ENCODE measurements around the gene NOL9. TPM values are rescaled to one million over a fixed set of nuclear protein-coding genes. Genes with fewer than 3 reads are reported as not detected.

NOL9 gene
- total and polyA plus RNA-seq, 9 of the 15 experiments (the other 6 are each of a cell fraction or from before 2014, with no cell fraction given): 5.6 to 76.5 (median 47.3) TPM

DNA sequence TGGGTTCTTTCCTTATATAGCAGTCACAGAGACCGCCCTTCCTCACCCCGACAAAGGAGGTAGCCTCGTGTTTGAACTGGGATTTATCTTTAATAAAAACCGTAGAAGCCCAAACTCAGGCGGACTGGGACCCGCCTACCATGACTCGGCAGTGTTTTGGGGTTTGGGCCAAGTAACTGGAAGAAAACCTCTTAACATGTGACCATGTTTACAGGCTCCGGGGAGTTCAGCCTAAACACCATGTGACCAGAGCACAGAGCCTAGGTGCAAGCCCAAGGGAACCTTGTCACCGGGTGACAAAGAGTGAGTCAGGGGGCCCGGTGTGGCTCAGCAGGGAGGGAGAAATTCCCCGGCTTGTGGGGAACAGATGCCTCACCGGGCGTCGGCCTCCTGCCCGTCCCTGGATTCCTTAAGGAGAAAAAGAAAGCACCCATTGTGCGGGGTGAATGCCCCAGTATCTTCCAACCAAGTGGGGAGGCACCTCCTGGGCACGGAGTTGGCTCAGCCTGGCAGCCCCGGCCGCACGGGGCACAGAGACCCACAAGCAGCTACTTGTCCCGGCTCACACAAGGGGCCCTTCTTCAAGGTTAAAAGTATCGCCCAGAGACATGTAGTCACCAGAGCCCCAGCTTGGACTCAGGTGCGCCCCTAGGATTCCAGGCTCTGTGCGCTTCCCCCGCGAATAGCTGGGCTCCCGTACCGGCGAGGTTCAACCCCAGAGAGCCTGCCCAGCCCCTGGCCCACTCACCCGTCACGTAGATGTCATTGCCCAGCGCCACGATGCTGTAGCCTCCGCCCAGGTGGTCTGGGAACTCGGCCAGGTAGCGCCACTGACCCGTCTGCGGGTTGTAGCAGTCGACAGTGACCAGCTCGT is 47.0 kb upstream of the NOL9 start (continued):
- TF ChIP-seq, protein P1, sequence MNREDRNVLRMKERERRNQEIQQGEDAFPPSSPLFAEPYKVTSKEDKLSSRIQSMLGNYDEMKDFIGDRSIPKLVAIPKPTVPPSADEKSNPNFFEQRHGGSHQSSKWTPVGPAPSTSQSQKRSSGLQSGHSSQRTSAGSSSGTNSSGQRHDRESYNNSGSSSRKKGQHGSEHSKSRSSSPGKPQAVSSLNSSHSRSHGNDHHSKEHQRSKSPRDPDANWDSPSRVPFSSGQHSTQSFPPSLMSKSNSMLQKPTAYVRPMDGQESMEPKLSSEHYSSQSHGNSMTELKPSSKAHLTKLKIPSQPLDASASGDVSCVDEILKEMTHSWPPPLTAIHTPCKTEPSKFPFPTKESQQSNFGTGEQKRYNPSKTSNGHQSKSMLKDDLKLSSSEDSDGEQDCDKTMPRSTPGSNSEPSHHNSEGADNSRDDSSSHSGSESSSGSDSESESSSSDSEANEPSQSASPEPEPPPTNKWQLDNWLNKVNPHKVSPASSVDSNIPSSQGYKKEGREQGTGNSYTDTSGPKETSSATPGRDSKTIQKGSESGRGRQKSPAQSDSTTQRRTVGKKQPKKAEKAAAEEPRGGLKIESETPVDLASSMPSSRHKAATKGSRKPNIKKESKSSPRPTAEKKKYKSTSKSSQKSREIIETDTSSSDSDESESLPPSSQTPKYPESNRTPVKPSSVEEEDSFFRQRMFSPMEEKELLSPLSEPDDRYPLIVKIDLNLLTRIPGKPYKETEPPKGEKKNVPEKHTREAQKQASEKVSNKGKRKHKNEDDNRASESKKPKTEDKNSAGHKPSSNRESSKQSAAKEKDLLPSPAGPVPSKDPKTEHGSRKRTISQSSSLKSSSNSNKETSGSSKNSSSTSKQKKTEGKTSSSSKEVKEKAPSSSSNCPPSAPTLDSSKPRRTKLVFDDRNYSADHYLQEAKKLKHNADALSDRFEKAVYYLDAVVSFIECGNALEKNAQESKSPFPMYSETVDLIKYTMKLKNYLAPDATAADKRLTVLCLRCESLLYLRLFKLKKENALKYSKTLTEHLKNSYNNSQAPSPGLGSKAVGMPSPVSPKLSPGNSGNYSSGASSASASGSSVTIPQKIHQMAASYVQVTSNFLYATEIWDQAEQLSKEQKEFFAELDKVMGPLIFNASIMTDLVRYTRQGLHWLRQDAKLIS (CRISPR knock-in tag; IDR thresholded peaks at IDR 0.05): peak; percentile 8; the same call in 1 of the 2 replicates
- TF ChIP-seq ZC3H8 (IDR thresholded peaks at IDR 0.05): no peak
- TF ChIP-seq SREBF1 (IDR thresholded peaks at IDR 0.05; ENCODE audit: borderline replicate concordance, low read depth, low read length): no peak
- TF ChIP-seq TOE1 (IDR thresholded peaks at IDR 0.05; ENCODE audit: borderline replicate concordance): peak; percentile 95
- TF ChIP-seq TOE1 (CRISPR knock-in tag; IDR thresholded peaks at IDR 0.05; ENCODE audit: borderline replicate concordance, low read depth): no peak
- no peak for TF ChIP-seq ZNF717 (CRISPR knock-in tag; IDR thresholded peaks at IDR 0.05)
- no peak for TF ChIP-seq ARNT (IDR thresholded peaks at IDR 0.05)
- no peak for TF ChIP-seq RBM34 (IDR thresholded peaks at IDR 0.05; ENCODE audit: borderline replicate concordance, insufficient read depth, low read length)
- TF ChIP-seq GTF2A2 (tag; IDR thresholded peaks at IDR 0.05): 0 out of 2 replicates have a peak, but pooled peaks have one; percentile 3
- peak in 1 of 2 experiments; percentile 55; a peak in 1 of 4 replicates for TF ChIP-seq ZNF318 (IDR thresholded peaks at IDR 0.05; ENCODE audit: borderline replicate concordance in 1 of 2, low read depth in 1 of 2)
- no peak for TF ChIP-seq TCF15 (CRISPR knock-in tag; IDR thresholded peaks at IDR 0.05)
